Gastroesophageal sphincter (tissue), 4 donors: Measurements from ENCODE around the gene QARS1. TPM values are rescaled to one million over a fixed set of nuclear protein-coding genes. Genes with fewer than 3 reads are reported as not detected.
A peak's percentile ranks its signal among the peaks of the same experiment; 100 is the strongest.

Experiments used
- ATAC-seq: fragments of 150-250 bp; one replicate; pipeline ENCODE4 v1.9.1; 2016; ENCODE audit warnings: mild to moderate bottlenecking, moderate library complexity
- H3K27ac ChIP-seq, 4 donors: fragments of 200-600 bp; sonication (generic) in 3 of 4; 1 replicate in 3 of 4; 2 replicates in 1 of 4; pipeline ENCODE4 v1.5.1; 2016 to 2019
- H3K27me3 ChIP-seq: fragments of 200-600 bp; sonication (generic); one replicate; pipeline ENCODE4 v1.5.1; 2019
- H3K36me3 ChIP-seq, 2 donors: fragments of 200-600 bp; sonication (generic); one replicate each; pipeline ENCODE4 v1.5.1; 2019; ENCODE audit warnings: control low read depth in 1 of 2
- H3K4me1 ChIP-seq, 3 donors: fragments of 200-600 bp; sonication (generic); 1 replicate in 2 of 3; 2 replicates in 1 of 3; pipeline ENCODE4 v1.5.1; 2016 to 2019; ENCODE audit warnings: control low read depth in 2 of 3
- H3K4me3 ChIP-seq, 2 donors: fragments of 200-600 bp; sonication (generic); one replicate each; pipeline ENCODE4 v1.5.1; 2019; ENCODE audit warnings: mild to moderate bottlenecking in 1 of 2, moderate library complexity in 1 of 2
- H3K9me3 ChIP-seq, 3 donors: fragments of 200-600 bp; sonication (generic); one replicate each; pipeline ENCODE4 v1.5.1; 2017 to 2019; ENCODE audit warnings: control low read depth in 2 of 3
- CTCF ChIP-seq, 4 experiments: fragments of 200-600 bp in 2 of 4; fragments of 450-650 bp in 2 of 4; sonication (generic) in 1 of 4; IDR thresholded peaks; one replicate each; pipeline ENCODE4 v1.5.1; 2017 to 2019; ENCODE audit warnings: antibody characterized with exemption in 4 of 4, mild to moderate bottlenecking in 2 of 4, moderate library complexity in 2 of 4
- EP300 ChIP-seq: sonication (generic); formaldehyde crosslinking; IDR thresholded peaks from one replicate; pipeline ENCODE4 v1.6.1; 2017; ENCODE audit warnings: antibody characterized with exemption, mild to moderate bottlenecking
- POLR2A ChIP-seq, 2 donors: fragments of 450-650 bp; IDR thresholded peaks; one replicate each; pipeline ENCODE4 v1.6.1; 2017; ENCODE audit warnings: antibody characterized with exemption in 2 of 2, mild to moderate bottlenecking in 2 of 2, moderate library complexity in 1 of 2
- POLR2AphosphoS5 ChIP-seq: sonication (generic); formaldehyde crosslinking; IDR thresholded peaks from one replicate; pipeline ENCODE4 v1.6.1; 2017; ENCODE audit warnings: antibody characterized with exemption
- WGBS, 2 donors: methylation state at CpG; one replicate each; pipeline ENCODE4 v1.1.5; 2018; ENCODE audit warnings: low coverage in 1 of 2; 5-methylcytosine and 5-hydroxymethylcytosine counted together
- total RNA-seq, 4 donors: library from RNA; depleted of rRNA; stranded (reverse); fragments of >200 nt; gene quantifications; one replicate each; pipeline ENCODE4 v1.1.0, GENCODE V29; 2016

The QARS1 gene
- total RNA-seq, 4 donors from 2014 or later = 148 to 205 (median 183) TPM

DNA sequence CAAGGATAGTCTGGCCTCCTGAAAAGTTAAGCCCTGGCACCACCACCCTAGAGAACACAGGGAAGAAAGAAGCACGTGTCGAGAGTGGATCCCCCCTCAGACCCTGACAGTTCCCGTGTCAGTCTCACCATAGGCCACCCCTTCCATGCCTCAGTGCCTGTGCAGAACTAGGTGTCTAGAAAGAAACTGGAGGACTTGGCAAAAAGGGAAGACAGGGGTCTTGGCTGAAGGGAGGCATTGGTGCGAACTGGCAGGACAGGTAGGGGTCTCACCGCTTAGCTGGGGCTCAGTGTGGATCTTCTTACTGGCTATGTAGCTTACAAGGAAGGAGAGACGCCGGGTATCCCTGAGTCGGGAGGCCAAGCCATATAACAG is 518 bp downstream of the QARS1 start:
- H3K27ac ChIP-seq = peak overlapping the region; percentile 49 to 88 (median 87)
- H3K4me3 ChIP-seq = peak overlapping the region; percentile 56 to 94
- ATAC-seq = no peak
- H3K4me1 ChIP-seq = peaks cover 0 to 33% (median 16%) of the 10 kb centered on the region in 3 donors
- TF ChIP-seq POLR2A (IDR thresholded peaks at IDR 0.05) (no peak), EP300 (no peak), POLR2AphosphoS5 (no peak), CTCF (IDR thresholded peaks at IDR 0.05) (no peak)
- H3K36me3 ChIP-seq = peaks cover 0 to 72% of the 10 kb centered on the region in 2 donors
- H3K9me3 ChIP-seq = no peaks in the 10 kb centered on the region
- H3K27me3 ChIP-seq = no peaks in the 10 kb centered on the region
- 0% methylated on average over 5 to 6 of the region's 8 CpGs for WGBS, 2 donors

DNA sequence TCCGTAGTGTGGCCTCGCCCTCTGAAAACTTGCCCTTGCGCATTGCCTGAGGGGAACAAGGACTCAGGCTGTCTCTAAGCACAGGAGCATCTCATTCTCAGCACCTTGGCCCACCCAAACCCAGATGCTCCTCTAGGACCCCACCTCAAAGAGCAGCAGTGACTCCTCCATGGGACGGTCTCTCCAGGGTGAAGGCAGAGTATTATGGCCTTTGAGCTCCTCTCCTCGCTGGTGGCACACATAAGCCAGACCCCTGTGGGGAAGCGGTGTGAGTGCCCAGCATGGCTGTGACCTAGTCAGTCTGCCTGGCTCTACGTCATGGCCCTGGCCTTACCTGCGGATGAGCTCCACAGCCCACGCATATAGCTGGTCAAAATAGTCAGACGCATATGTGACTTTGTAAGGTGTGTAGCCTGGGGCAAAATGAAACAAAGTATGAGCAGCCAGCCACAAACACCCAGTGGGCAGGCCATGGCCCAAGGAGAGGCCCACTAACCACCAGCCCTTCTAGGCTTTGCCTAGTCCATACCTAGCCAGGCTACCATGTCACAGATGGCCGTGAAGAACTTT is 4.4 kb downstream of the QARS1 start:
- 76 to 92% methylated on average over 3 to 5 of the region's 11 CpGs for WGBS, 2 donors
- no peak overlapping the region for H3K4me3 ChIP-seq
- no peak overlapping the region for H3K27ac ChIP-seq
- no peak for ATAC-seq
- peaks cover 0 to 78% of the 10 kb centered on the region in 2 donors for H3K36me3 ChIP-seq
- no peaks in the 10 kb centered on the region for H3K27me3 ChIP-seq
- H3K9me3 ChIP-seq = no peaks in the 10 kb centered on the region
- peaks cover 0 to 24% (median 11%) of the 10 kb centered on the region in 3 donors for H3K4me1 ChIP-seq
- no peak for TF ChIP-seq CTCF (IDR thresholded peaks at IDR 0.05)

GRCh38 chr3:49098910-49099630 is 5.5 kb downstream of the QARS1 start:
- H3K4me1 ChIP-seq = peaks cover 0 to 24% (median 16%) of the 10 kb centered on the region in 3 donors
- no peak overlapping the region for H3K4me3 ChIP-seq
- TF ChIP-seq CTCF (IDR thresholded peaks at IDR 0.05) (no peak), EP300 (no peak), POLR2AphosphoS5 (no peak), POLR2A (IDR thresholded peaks at IDR 0.05) (no peak)
- no peaks in the 10 kb centered on the region for H3K9me3 ChIP-seq
- peaks cover 0 to 78% of the 10 kb centered on the region in 2 donors for H3K36me3 ChIP-seq
- WGBS, 2 donors = 33 to 74% methylated on average over 1 to 8 of the region's 13 CpGs
- no peak overlapping the region for H3K27ac ChIP-seq
- no peak for ATAC-seq
- no peaks in the 10 kb centered on the region for H3K27me3 ChIP-seq

DNA sequence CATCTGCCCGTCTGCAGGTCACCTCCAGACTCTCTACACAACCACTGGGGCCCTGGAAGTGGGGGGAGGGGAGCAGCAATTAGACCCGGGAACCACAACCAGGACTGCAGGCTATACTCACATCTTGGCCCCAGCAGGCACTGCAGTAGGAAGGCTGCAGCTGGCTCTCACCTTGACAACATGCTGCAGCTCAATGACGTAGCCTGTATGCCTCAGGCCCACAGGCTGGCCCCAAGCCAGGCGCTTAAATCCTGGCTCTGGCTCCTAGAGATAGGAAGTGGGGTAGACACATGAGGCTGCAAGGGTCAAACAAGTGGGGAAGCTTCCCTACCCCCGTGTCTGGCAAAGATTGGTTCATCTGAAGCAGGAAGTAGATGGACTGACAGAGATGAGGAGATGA is 6.1 kb downstream of the QARS1 start:
- Histone ChIP-seq H3K4me3 (no peak overlapping the region), H3K36me3 (peaks cover 0 to 78% of the 10 kb centered on the region in 2 donors), H3K27me3 (no peaks in the 10 kb centered on the region), H3K9me3 (no peaks in the 10 kb centered on the region), H3K4me1 (peaks cover 0 to 17% (median 10%) of the 10 kb centered on the region in 3 donors), H3K27ac (no peak overlapping the region)
- 60% methylated on average over 1 to 2 of the region's 5 CpGs for WGBS, 2 donors
- no peak for ATAC-seq
- TF ChIP-seq POLR2AphosphoS5 (no peak), CTCF (IDR thresholded peaks at IDR 0.05) (no peak), EP300 (no peak), POLR2A (IDR thresholded peaks at IDR 0.05) (no peak)
